ENCODE measurements around the gene SPEM3. TPM values are rescaled to one million over a fixed set of nuclear protein-coding genes. Genes with fewer than 3 reads are reported as not detected.

The SPEM3 gene
- total RNA-seq, 1 experiment from 2014 or later, result not detected

GRCh38 chr17:7408863-7409262, 19.8 kb upstream of the SPEM3 start:
- DNase-seq (ENCODE audit: unreplicated experiment), result no peak
- Mint-ChIP-seq H3K27ac (ENCODE audit: low read depth, unreplicated experiment) (no peak overlapping the region), H3K4me3 (ENCODE audit: unreplicated experiment) (no peak overlapping the region), H3K36me3 (ENCODE audit: insufficient read depth, unreplicated experiment) (peaks cover 12% of the 10 kb centered on the region), H3K9me3 (ENCODE audit: unreplicated experiment) (no peaks in the 10 kb centered on the region), H3K27me3 (ENCODE audit: insufficient read depth, unreplicated experiment) (no peaks in the 10 kb centered on the region), H3K4me1 (ENCODE audit: insufficient read depth, unreplicated experiment) (peaks cover 10% of the 10 kb centered on the region)
- ChIA-PET POLR2A (interaction anchor here (0.7 kb wide), 1 partner anchor 1943 kb away, joined by 3 read pairs; no protein-coding TSS in a partner anchor), CTCF (no interaction called here)
- no TSS peak for BruUV-seq (replicated peaks)
- intact Hi-C loops (cut with micrococcal nuclease), result no loop called here
- no peak for TF ChIP-seq CTCF (IDR thresholded peaks at IDR 0.05; ENCODE audit: unreplicated experiment)

DNA sequence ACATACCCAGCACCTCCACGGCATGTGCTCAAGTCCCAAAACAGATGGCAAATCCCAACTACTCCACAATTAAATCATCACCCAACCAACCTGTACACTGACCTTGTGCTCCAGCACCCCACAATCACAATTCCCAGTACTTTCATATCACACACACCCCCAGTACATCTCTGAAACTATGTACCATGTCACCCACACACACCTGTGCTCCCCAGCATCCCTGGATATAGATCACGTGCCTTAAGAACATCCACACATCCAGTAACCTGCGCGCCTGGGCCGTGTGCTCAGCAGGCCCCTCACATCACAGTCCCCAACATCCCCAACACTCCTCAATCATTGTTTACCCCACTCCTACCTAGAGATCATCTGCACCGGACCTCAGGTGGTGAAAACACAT, 18.9 kb upstream of the SPEM3 start:
- no peak for DNase-seq (ENCODE audit: unreplicated experiment)
- intact Hi-C loops (cut with micrococcal nuclease), result no loop called here
- no peak for TF ChIP-seq CTCF (IDR thresholded peaks at IDR 0.05; ENCODE audit: unreplicated experiment)
- CTCF ChIA-PET, result no interaction called here
- Mint-ChIP-seq H3K4me1 (ENCODE audit: insufficient read depth, unreplicated experiment) (peaks cover 10% of the 10 kb centered on the region), H3K27ac (ENCODE audit: low read depth, unreplicated experiment) (no peak overlapping the region), H3K9me3 (ENCODE audit: unreplicated experiment) (no peaks in the 10 kb centered on the region), H3K4me3 (ENCODE audit: unreplicated experiment) (no peak overlapping the region), H3K36me3 (ENCODE audit: insufficient read depth, unreplicated experiment) (peaks cover 12% of the 10 kb centered on the region), H3K27me3 (ENCODE audit: insufficient read depth, unreplicated experiment) (no peaks in the 10 kb centered on the region)
- POLR2A ChIA-PET, result interaction anchor here (0.7 kb wide), 1 partner anchor 1944 kb away, joined by 3 read pairs; no protein-coding TSS in a partner anchor
- BruUV-seq (replicated peaks), result no TSS peak

GRCh38 chr17:7410634-7411426, 17.8 kb upstream of the SPEM3 start:
- ChIA-PET CTCF (no interaction called here), POLR2A (interaction anchor here (0.7 kb wide), 1 partner anchor 29 kb away, joined by 3 read pairs; no protein-coding TSS in a partner anchor)
- Mint-ChIP-seq H3K27me3 (ENCODE audit: insufficient read depth, unreplicated experiment) (no peaks in the 10 kb centered on the region), H3K9me3 (ENCODE audit: unreplicated experiment) (no peaks in the 10 kb centered on the region), H3K27ac (ENCODE audit: low read depth, unreplicated experiment) (no peak overlapping the region), H3K4me1 (ENCODE audit: insufficient read depth, unreplicated experiment) (peaks cover 5% of the 10 kb centered on the region), H3K36me3 (ENCODE audit: insufficient read depth, unreplicated experiment) (peaks cover 12% of the 10 kb centered on the region), H3K4me3 (ENCODE audit: unreplicated experiment) (no peak overlapping the region)
- DNase-seq (ENCODE audit: unreplicated experiment), result no peak
- TF ChIP-seq CTCF (IDR thresholded peaks at IDR 0.05; ENCODE audit: unreplicated experiment), result no peak
- no TSS peak for BruUV-seq (replicated peaks)
- intact Hi-C loops (cut with micrococcal nuclease), result no loop called here

- H3K36me3 Mint-ChIP-seq (ENCODE audit: insufficient read depth, unreplicated experiment), result peaks cover 12% of the 10 kb centered on the region
- intact Hi-C loops (cut with micrococcal nuclease), result no loop called here
- no peaks in the 10 kb centered on the region for H3K9me3 Mint-ChIP-seq (ENCODE audit: unreplicated experiment)
- H3K4me1 Mint-ChIP-seq (ENCODE audit: insufficient read depth, unreplicated experiment), result peaks cover under 1% of the 10 kb centered on the region
- H3K27me3 Mint-ChIP-seq (ENCODE audit: insufficient read depth, unreplicated experiment), result no peaks in the 10 kb centered on the region
- BruUV-seq (replicated peaks), result no TSS peak
- ChIA-PET CTCF (no interaction called here), POLR2A (interaction anchor here (0.7 kb wide), 1 partner anchor 30 kb away, joined by 3 read pairs; no protein-coding TSS in a partner anchor)
- H3K4me3 Mint-ChIP-seq (ENCODE audit: unreplicated experiment), result no peak overlapping the region
- no peak for TF ChIP-seq CTCF (IDR thresholded peaks at IDR 0.05; ENCODE audit: unreplicated experiment)
- H3K27ac Mint-ChIP-seq (ENCODE audit: low read depth, unreplicated experiment), result no peak overlapping the region
- no peak for DNase-seq (ENCODE audit: unreplicated experiment)
Observed at GRCh38 chr17:7411427-7411750, 17.3 kb upstream of the SPEM3 start.
